Colon (tissue), 2 donors: Measurements from ENCODE around the gene MPC2.
"Not testable (repeated sequence)": the region's sequence is repeated elsewhere in the genome, so short reads cannot be mapped to it uniquely, and the experiment has no call there.

Experiments used
- FAIRE-seq: peaks from 2 replicates; lab custom pipeline; 2012; peaks lifted over from hg19 to GRCh38; lab: Jason Lieb, UNC
- donor health status: control.
- donor health status: control.

MPC2 gene

DNA sequence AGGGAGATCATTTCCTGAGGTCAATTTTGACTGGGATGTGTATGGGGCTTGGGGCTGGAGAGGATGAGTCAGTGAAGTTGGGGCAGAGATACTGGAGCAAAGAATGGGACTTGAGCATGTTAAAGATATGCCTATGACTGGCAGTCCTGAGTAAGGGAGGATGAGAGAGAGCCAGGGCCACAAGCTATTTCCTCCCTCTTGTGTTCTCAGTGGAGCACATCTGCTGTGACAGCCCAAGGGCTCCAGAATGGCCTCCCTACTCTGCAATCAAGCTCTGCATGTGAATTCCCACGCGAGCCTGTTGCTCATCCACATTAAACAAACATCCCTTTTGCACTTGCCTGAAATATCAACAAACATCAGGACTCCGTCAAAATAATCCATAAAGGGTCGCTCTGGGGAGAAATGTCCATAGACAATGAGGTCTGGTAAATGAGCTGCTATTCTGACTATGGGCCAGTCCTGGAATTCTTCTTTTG is 32.2 kb downstream of the MPC2 start:
- no peak for FAIRE-seq

DNA sequence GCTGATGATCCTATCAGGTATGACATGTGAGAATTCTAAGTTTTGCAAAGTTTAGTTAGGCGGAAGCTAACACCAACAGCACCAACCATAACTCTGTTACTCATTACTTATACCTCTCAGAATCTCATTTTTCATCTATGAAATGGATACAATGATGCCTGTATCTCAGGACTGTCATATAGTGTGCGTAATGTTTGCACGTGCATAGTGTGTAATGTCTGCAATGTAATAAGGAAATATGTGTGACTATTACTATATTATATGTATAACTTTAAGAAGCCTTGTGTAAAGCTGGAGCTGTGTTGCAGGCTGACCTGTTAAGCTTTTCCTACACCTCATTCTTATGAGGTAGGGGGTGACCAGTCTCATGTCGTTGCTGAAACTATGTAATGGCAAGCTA is 36.0 kb downstream of the MPC2 start:
- FAIRE-seq: no peak

DNA sequence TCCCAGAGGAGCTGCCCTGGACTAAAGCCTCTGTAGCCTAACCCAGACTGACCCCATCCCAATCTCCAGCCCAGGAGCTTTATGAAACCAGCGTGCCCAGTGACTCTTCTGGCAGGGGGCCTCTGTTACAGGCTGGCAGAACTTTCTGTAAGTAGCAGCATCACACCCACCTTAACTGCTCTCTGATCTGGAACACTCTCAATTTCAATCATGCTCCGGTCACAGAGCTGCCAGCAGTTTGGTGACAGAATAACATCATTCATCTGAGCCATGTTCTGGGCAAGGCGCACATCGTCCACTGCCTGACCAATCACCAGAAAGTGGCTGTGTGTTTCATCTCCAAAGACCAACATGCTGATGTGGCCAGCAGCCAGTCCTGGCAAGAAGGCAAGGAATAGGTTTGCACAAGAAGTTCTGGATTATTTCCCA is 37.6 kb downstream of the MPC2 start:
- FAIRE-seq: no peak

DNA sequence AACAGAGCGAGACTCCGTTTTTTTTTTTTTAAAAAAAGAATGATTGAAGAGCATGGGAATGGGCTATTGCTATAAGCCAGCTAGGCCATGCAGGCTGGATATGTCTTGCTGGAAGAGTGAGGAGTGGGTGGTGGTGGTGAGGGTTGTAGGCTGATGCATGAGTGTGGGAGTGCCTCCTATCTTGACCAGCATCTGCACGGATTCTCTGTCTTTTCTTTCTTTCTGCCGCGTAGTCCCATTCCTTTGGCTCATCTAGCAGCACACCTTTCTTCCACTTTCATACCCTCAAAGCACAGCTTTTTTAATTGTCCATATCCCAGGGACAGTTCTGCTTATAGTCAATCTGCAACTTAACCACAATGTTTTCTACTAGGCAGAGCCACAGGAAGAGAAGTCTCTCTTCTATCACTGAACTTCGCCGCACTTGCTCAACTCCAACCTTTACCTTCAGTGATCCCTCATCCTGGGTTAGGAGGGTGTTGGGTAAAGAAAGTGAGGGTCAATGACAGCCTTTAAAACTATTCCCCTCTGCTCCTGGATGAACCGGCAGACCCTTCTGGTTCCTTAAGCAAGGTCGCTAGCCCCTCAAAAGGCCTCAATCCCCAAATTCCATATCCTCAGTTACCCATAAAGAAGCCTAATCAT is 38.2 kb downstream of the MPC2 start:
- FAIRE-seq: no peak

DNA sequence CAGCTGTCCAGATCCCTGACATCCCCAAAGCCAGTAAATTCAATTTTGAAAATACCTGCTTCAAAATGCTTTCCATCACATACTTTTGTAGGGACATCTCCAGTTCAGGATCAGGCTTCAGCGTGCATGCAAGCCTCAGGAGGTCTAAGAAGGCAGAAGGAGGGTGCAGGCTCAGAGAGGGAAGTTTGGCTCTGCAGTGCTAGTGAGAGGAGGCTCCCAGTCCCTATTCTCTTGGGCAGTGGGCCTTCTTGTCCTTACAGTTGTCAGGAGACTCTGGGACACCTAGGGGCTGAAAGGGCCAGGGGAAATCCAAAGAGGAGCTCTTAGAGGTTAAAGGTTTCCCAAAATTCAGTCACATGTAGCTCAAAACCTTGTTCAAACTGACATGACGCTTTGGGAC is 43.1 kb downstream of the MPC2 start:
- FAIRE-seq: no peak

DNA sequence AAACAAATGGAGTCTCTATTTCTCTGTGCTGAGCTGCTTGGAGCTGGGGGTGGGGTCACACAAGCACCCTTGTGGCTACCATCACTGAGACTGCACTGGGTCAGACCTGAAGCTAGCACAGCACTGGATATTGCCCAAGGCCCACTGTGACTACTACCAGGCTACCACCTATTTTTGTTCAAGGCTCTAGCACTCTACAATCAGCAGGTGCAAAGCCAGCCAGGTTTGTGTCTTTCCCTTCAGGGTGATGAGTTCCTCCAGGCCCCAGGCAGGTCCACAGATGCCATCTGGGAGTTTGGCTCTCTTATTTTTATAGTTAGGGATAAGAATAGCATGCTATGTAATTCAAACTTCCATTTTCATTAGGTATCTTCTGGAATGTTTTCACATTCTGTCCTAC is 46.5 kb downstream of the MPC2 start:
- FAIRE-seq: no peak

DNA sequence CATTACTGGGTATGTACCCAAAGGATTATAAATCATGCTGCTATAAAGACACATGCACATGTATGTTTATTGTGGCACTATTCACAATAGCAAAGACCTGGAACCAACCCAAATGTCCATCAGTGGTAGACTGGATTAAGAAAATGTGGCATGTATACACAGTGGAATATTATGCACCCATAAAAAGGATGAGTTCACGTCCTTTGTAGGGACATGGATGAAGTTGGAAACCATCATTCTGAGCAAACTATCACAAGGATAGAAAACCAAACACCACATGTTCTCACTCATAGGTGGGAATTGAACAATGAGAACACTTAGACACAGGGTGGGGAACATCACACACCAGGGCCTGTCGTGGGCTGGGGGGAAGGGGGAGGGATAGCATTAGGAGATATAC is 49.7 kb downstream of the MPC2 start:
- not testable (repeated sequence) for FAIRE-seq

DNA sequence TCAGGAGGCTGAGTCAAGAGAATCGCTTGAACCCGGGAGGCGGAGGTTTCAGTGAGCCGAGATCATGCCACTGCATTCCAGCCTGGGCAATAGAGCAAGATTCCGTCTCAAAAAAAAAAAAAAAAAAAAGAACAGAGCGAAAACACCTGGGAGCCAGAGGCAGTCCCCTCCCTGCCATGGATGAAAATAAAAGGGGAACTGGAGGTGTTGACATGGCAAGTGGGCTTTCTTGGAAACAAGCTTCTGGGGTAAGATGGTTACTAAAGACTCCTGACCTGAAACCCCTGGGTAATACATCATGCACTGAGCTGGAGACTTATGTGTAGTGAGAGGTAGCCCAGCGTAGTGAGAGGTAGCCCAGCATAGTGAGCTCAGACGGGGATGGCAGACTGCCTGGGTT is 54.5 kb downstream of the MPC2 start:
- no peak for FAIRE-seq

DNA sequence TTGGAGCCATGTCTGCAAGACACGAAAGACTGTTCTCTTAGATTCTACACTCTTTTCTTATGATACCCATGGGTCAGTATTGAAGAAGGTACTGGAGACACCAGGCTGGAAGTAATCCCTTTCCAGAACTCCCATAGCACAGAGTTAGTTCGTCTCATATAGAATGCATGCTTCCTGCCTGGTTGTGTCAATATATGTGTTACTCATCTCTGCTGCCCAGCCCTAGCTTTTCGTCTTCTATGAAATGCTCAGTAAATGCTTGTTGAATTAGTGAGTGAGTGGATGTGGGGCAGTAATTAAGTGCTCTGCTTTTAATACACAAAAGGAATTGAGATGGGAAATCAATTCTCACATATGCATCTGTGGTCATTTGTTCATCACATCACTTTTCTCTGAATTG is 55.1 kb downstream of the MPC2 start:
- FAIRE-seq: no peak

DNA sequence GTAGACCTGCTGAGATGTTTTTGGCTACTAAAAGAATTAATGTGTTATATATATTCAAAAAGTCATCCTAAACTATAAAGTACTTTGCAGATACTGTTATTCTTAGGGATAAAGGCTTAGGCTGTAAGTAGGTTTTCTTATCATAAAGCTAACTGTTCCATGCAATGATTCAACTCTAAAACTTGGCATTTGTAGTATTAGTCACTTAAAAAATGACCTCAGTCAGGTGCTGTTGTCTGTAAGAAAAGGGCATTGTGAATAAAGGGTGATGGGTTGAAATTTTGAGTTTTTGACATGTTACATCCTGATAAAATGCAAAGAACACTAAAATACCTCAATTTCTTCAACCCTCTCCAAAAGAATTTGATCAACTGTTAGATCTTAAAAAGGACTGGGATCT is 55.8 kb downstream of the MPC2 start:
- no peak for FAIRE-seq

DNA sequence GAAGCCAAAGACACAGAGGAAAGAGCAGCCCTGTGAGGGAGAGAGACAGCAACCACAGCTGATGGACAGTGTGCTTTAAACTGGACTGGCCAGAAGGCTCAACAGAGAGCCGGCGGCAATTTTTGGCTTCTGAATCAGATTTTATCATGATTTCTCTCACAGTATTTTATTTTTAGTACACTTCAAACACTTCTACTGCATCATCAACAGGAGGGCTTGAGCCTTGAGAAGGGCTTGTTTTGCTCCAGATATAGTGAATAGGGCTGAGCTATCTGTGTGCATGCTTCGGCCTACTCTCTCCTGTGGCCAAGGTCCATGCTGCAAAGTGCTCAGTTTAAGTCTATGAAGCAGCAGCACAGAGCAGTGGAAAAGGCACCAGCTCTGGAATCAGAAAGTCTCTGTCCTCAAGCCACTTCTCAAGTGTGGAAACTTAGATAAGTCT is 56.3 kb downstream of the MPC2 start:
- no peak for FAIRE-seq

DNA sequence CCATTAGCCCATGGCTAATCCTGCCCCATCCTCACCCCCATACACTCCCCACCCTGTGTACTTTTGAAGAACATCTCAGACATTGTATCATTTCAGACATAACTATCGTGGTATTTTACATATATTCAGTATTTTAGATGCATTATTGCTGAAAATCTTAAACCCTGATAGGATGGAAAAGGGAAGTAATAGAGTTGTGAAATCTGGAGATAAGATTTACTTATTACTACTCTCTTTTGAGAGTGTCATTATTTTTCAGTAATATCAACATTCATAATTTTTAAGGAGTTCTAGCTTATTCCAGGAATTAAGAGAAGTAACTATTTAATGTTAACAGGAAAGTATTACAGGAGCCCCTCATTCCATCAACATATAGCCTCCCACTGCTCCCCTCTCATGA is 57.4 kb downstream of the MPC2 start:
- no peak for FAIRE-seq

DNA sequence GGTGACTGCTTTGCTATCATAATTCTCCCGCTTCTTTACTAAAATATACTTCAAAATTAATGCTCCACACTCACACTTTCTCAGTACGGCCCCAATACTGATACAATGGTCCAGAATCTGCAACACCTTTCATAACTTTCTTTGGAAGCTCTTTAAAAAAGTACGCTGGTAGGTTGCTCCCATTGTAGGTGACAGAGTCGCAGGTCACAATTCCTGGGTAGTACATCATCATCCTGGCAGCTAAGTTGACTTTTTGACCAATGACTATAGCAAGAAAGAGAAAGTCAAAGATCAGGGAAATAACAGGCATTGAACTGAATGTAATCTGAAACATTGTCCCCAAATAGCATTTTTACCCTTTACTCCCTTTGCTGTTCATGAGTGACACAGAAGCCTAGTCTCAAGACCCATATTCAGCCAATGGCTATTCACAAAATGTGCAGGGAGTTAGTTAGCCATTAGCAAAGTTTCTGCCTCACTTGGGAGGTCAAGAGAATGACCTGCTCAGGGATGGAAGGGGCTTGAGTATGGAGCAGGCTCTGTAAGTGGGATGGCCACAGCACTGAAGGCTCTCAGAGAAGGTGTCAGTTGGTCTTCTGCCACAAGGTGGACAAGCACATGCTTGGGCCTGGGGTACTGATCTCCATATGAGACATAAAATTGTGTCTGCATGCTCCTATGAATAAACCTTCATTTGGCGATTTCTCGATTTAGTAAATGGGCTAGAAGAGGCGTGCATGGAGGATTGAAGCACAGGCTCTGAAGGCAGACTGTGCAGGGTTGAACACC is 58.3 kb downstream of the MPC2 start:
- no peak for FAIRE-seq

DNA sequence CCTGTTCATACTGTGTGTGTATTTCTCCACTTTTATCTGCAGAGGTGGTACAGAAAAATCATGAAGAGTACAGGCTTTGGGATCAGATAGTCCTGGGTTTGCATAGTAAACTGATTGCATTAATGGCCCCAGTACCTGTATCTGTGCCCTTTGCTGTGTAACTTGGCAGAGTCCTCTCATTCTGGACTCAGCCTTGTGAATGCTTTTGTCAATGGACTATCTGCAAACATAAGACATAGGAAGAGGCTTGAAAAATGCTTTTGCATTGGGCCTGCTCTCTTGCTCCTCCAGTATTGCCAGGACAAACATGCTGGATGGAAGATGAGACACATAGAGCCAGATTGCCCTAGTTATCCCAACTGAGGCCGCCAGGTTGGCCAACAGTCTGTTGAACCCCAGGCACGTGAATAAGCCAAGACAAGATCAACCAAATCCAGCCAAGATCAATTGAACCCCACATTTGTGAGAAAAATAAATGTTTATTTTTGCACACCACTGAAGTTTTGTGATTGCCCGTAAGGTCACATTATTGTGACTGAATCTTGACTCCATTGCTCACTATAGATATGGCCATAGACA is 60.2 kb downstream of the MPC2 start:
- no peak for FAIRE-seq

DNA sequence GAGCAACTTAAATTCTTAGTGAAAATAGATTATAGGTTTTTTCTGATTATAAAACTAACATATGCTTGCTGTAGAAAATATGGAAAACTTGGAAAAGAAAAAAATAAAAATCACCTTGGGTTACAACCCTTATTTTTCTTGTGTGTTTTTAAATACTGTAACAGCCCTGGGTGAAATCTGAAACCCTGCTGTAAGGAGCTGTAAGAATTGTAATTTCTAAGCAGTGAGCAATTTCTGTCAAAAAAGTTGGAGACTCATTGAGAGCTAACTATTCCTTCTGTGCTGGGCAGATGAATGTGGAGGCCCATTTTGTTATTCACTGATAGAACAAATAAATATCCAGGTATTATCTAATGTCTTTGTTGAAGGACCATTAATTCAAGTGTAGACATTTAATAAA is 65.5 kb downstream of the MPC2 start:
- FAIRE-seq: no peak

DNA sequence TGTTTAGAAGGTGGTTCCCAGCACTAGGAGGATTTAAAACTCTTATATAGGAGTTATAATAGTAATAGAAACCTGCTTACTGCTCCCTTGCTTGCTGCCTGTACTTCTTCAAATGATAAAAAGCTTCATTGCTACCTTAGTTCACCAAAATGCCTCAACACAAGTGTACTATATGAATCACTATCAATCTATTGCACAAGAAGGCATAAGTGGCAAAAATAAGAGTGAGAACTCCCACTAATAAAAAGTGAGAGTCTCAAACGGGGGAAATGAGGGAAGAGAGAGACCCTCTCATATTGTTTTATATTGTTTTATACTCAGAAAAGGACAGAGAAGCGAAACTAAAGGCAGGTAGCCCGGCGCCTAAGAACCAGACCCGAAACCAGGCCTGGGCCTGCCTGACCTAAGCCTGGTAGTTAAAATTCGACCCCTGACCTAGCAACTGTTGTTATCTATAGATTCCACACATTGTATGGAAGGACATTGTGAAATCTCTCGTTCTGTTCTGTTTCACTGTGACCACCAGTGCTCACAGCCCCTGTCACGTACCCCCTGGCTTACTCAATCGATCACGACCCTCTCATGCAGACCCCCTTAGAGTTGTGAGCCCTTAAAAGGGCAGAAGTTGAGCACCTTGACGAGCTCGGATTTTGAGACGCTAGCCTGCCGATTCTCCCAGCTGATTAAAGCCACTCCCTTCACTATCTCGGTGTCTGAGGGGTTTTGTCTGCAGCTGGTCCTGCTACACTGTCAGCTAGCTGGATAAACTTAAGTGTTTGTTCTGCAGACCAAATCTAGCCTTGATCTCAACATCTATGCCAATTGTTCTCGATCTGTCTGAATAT is 67.5 kb downstream of the MPC2 start:
- FAIRE-seq: not testable (repeated sequence)

DNA sequence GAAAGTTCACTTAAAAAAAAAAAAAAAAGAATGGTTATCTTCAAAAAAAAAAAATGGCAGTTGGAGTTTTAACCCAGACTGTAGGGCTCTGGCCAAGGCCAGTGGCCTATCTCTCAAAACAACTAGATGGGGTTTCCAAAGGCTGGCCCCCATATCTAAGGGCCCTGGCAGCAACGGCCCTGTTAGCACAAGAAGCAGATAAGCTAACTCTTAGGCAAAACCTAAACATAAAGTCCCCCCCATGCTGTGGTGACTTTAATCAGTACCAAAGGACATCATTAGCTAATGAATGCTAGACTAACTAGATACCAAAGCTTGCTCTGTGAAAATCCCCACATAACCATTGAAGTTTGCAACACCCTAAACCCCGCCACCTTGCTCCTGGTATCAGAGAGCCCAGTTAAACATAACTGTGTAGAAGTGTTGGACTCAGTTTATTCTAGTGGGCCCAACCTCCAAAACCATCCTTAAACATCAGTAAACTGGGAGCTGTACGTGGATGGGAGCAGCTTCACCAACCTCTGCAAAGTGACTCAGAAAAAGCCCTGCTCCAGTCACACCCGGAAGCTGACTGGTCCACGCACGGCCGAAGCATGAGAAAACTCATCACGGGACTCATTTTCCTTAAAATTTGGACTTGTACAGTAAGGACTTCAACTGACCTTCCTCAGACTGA is 70.0 kb downstream of the MPC2 start:
- not testable (repeated sequence) for FAIRE-seq
